Endothelial cell of umbilical vein (primary cell): ENCODE results near the gene TSPAN5. TPM values are rescaled to one million over a fixed set of nuclear protein-coding genes. Genes with fewer than 3 reads are reported as not detected.

Experiments
- BruUV-seq: library from RNA; stranded (reverse); fragments of 400-500 nt; replicated peaks from 2 replicates; lab custom pipeline; 2021; lab: Mats Ljungman, UMichigan
- CTCF ChIA-PET: fragments of 300-600, 350-600 bp; sonication (Branson Sonifier 250); formaldehyde crosslinking; loops from one replicate; lab custom pipeline; 2021; ENCODE audit warnings: antibody characterized with exemption, inconsistent platforms; lab: Charles Lee
- POLR2A ChIA-PET: fragments of 300-600, 350-600 bp; sonication (Branson Sonifier 250); formaldehyde crosslinking; loops from one replicate; lab custom pipeline; 2021; ENCODE audit warnings: antibody characterized with exemption, inconsistent platforms; lab: Charles Lee
- DNase-seq: peaks from one replicate; pipeline ENCODE4 v3.0.0-alpha.2; 2011; ENCODE audit warnings: low read depth, low spot score
- FAIRE-seq: peaks from 2 replicates; lab custom pipeline; 2011; peaks lifted over from hg19 to GRCh38; lab: Jason Lieb, UNC
- H2AFZ ChIP-seq: 2 replicates; pipeline ENCODE4 v1.6.0; 2012; ENCODE audit warnings: low read depth, low read length, control low read depth, inconsistent platforms
- H3K27ac ChIP-seq: 2 replicates; pipeline ENCODE4 v1.5.1; 2011; ENCODE audit warnings: low read depth, mild to moderate bottlenecking, control low read depth, low read length, moderate library complexity; ENCODE audit not compliant: insufficient read depth
- H3K27me3 ChIP-seq, 2 experiments: 2 replicates each; pipeline versions ENCODE4 v1.6.0 to v1.6.1; 2011; ENCODE audit warnings: low read length in 2 of 2, mixed read lengths in 1 of 2; ENCODE audit not compliant: control insufficient read depth in 2 of 2, insufficient read depth in 2 of 2
- H3K36me3 ChIP-seq, 2 experiments: 2 replicates in 1 of 2; 3 replicates in 1 of 2; pipeline ENCODE4 v1.5.1; 2011; ENCODE audit warnings: low read length in 2 of 2, mild to moderate bottlenecking in 1 of 2, moderate library complexity in 1 of 2; ENCODE audit not compliant: control insufficient read depth in 2 of 2, insufficient read depth in 2 of 2; ENCODE audit errors: extremely low read depth in 1 of 2
- H3K4me1 ChIP-seq: 3 replicates; pipeline ENCODE4 v1.5.1; 2011; ENCODE audit warnings: mild to moderate bottlenecking, low read length; ENCODE audit not compliant: control insufficient read depth, insufficient read depth; ENCODE audit errors: extremely low read depth
- H3K4me2 ChIP-seq: 2 replicates; pipeline ENCODE4 v1.6.1; 2011; ENCODE audit warnings: low read length, control low read depth, mixed read lengths; ENCODE audit not compliant: insufficient read depth
- H3K4me3 ChIP-seq, 3 experiments: fragments of 200-600 bp in 1 of 3; sonication (generic), shearing (Covaris generic) in 1 of 3; replicated peaks in 1 of 3; 2 replicates each; pipeline ENCODE4 v1.5.1; 2011 to 2016; ENCODE audit warnings: control low read depth in 3 of 3, low read length in 3 of 3, mild to moderate bottlenecking in 2 of 3, inconsistent platforms in 1 of 3, low read depth in 1 of 3, moderate library complexity in 1 of 3; ENCODE audit not compliant: insufficient read depth in 1 of 3
- H3K79me2 ChIP-seq: 2 replicates; pipeline ENCODE4 v1.6.0; 2012; ENCODE audit warnings: low read length, inconsistent platforms; ENCODE audit not compliant: control insufficient read depth, insufficient read depth
- H3K9ac ChIP-seq: replicated peaks from 2 replicates; pipeline ENCODE3; 2011; ENCODE audit warnings: low read length, control low read depth; ENCODE audit not compliant: insufficient read depth; ENCODE audit errors: extremely low read depth
- H3K9me1 ChIP-seq: replicated peaks from 3 replicates; pipeline ENCODE4 v1.6.0; 2011; ENCODE audit warnings: mild to moderate bottlenecking, low read length; ENCODE audit not compliant: control insufficient read depth, insufficient read depth; ENCODE audit errors: extremely low read depth
- H3K9me3 ChIP-seq: replicated peaks from 2 replicates; pipeline ENCODE4 v1.5.1; 2012; ENCODE audit warnings: low read length, inconsistent platforms; ENCODE audit not compliant: control insufficient read depth, insufficient read depth
- H4K20me1 ChIP-seq: replicated peaks from 2 replicates; pipeline ENCODE3; 2011; ENCODE audit warnings: mild to moderate bottlenecking, low read length; ENCODE audit not compliant: control insufficient read depth, insufficient read depth; ENCODE audit errors: extremely low read depth
- CTCF ChIP-seq, 2 donors: IDR thresholded peaks; 1 replicate in 1 of 2; 2 replicates in 1 of 2; pipeline ENCODE4 v1.5.1; 2011; ENCODE audit warnings: low read length in 2 of 2, mild to moderate bottlenecking in 2 of 2, moderate library complexity in 2 of 2, control low read depth in 1 of 2, inconsistent platforms in 1 of 2, low read depth in 1 of 2; ENCODE audit not compliant: insufficient read depth in 1 of 2; ENCODE audit errors: extremely low read depth in 1 of 2
- EZH2 ChIP-seq: IDR thresholded peaks from 2 replicates; pipeline ENCODE4 v1.6.1; 2012; ENCODE audit warnings: borderline replicate concordance, low read depth, mild to moderate bottlenecking, moderate library complexity, low read length, inconsistent platforms; ENCODE audit not compliant: severe bottlenecking
- FOS ChIP-seq: IDR thresholded peaks from 2 replicates; pipeline ENCODE4 v1.6.1; 2011; ENCODE audit warnings: mild to moderate bottlenecking, low read length, moderate library complexity, borderline replicate concordance; ENCODE audit not compliant: insufficient read depth
- GATA2 ChIP-seq: IDR thresholded peaks from 2 replicates; pipeline ENCODE4 v1.7.0; 2011; ENCODE audit warnings: low read depth, mild to moderate bottlenecking, moderate library complexity, mixed read lengths, low read length; ENCODE audit not compliant: insufficient read length, insufficient read depth
- JUN ChIP-seq: IDR thresholded peaks from 2 replicates; pipeline ENCODE4 v1.6.1; 2011; ENCODE audit warnings: borderline replicate concordance, low read depth; ENCODE audit not compliant: insufficient read length, insufficient read depth
- MAX ChIP-seq: IDR thresholded peaks from 2 replicates; pipeline ENCODE4 v1.6.1; 2011; ENCODE audit not compliant: insufficient read depth, insufficient read length
- MYC ChIP-seq: IDR thresholded peaks from one replicate; pipeline ENCODE4 v1.6.1; 2011; ENCODE audit warnings: mild to moderate bottlenecking, low read depth, low read length
- POLR2A ChIP-seq: IDR thresholded peaks from 2 replicates; pipeline ENCODE4 v1.6.1; 2012; ENCODE audit warnings: low read depth, mild to moderate bottlenecking, control low read depth, low read length
- POLR2AphosphoS5 ChIP-seq: IDR thresholded peaks from 2 replicates; pipeline ENCODE4 v1.6.1; 2012; ENCODE audit warnings: low read depth, mild to moderate bottlenecking, control low read depth, low read length, moderate library complexity; ENCODE audit not compliant: insufficient read depth
- dilution Hi-C: fragments of 300-500 bp; cut with MboI; formaldehyde crosslinking; loops from one replicate; pipeline ENCODE4 v1.15.0; 2019; ENCODE audit warnings: low sequenced_read_pairs; ENCODE audit not compliant: extremely low pct_ligation_motif_present
- intact Hi-C: fragments of 100-400 bp; cut with micrococcal nuclease; formaldehyde crosslinking; loops from one replicate; pipeline ENCODE4 v1.10.0; 2022
- polyA plus RNA-seq, 4 experiments: library from polyadenylated mRNA; depleted of rRNA in 3 of 4; stranded (reverse) in 3 of 4; unstranded in 1 of 4; fragments of >200 nt; gene quantifications; 2 replicates each; pipeline versions ENCODE4 v1.2.1 to v1.2.3, GENCODE V29; 2011 to 2012; ENCODE audit warnings: missing spikeins in 1 of 4
- total RNA-seq: library from RNA; stranded (reverse); gene quantifications from 2 replicates; pipeline ENCODE4 v1.2.3, GENCODE V29; 2021

The TSPAN5 gene
- total and polyA plus RNA-seq, 2 donors (not counting 3 experiments of a cell fraction or from before 2014, with no cell fraction given) = 45.1 to 50.2 TPM

GRCh38 chr4:98470366-98470765 is 188.0 kb downstream of the TSPAN5 start:
- dilution Hi-C loops (no loop called here), intact Hi-C loops (no loop called here)
- peaks cover 5 to 10% of the 10 kb centered on the region in 2 experiments for H3K36me3 ChIP-seq
- DNase-seq (no peak), FAIRE-seq (no peak)
- POLR2A ChIA-PET = no interaction called here
- no peak overlapping the region for H3K4me2 ChIP-seq
- no peaks in the 10 kb centered on the region for H3K27me3 ChIP-seq
- no peak overlapping the region for H3K4me3 ChIP-seq
- peaks cover 17% of the 10 kb centered on the region for H3K4me1 ChIP-seq
- no peaks in the 10 kb centered on the region for H3K9me1 ChIP-seq
- CTCF ChIA-PET = interaction anchor here (1.1 to 2.8 kb wide), 3 partner anchors 25 to 188 kb away, joined by 4 to 8 read pairs (median 4); partner anchors contain the start of gene TSPAN5
- no peaks in the 10 kb centered on the region for H3K9me3 ChIP-seq
- H2AFZ ChIP-seq = no peak overlapping the region
- H3K79me2 ChIP-seq = no peaks in the 10 kb centered on the region
- H3K27ac ChIP-seq = no peak overlapping the region
- no peaks in the 10 kb centered on the region for H4K20me1 ChIP-seq
- TF ChIP-seq POLR2A = no peak
- no peak for TF ChIP-seq POLR2AphosphoS5
- TF ChIP-seq GATA2 = no peak
- no peak for TF ChIP-seq FOS
- no peak for TF ChIP-seq MAX
- no peak for TF ChIP-seq MYC
- TF ChIP-seq CTCF (IDR thresholded peaks at IDR 0.05; ENCODE audit: extremely low read depth in 1 of 2, insufficient read depth in 1 of 2, low read depth in 1 of 2, low read length in 2 of 2) = no peak
- TF ChIP-seq JUN = no peak
- no peak for TF ChIP-seq EZH2
- no TSS peak for BruUV-seq
- no peak overlapping the region for H3K9ac ChIP-seq
